ENCODE results near the gene CASQ2. TPM values are rescaled to one million over a fixed set of nuclear protein-coding genes. Genes with fewer than 3 reads are reported as not detected.

CASQ2 gene
- total and polyA plus RNA-seq, 2 donors (not counting 3 experiments of a cell fraction or from before 2014, with no cell fraction given): not detected

- FAIRE-seq (peak; percentile 26), DNase-seq (ENCODE audit: low read depth, low spot score) (no peak)
- Histone ChIP-seq H3K4me1 (ENCODE audit: control insufficient read depth, extremely low read depth, insufficient read depth, low read length) (no peaks in the 10 kb centered on the region), H3K9me3 (replicated peaks; ENCODE audit: control insufficient read depth, insufficient read depth, low read length) (no peaks in the 10 kb centered on the region), H3K9me1 (replicated peaks; ENCODE audit: control insufficient read depth, extremely low read depth, insufficient read depth, low read length) (no peaks in the 10 kb centered on the region), H3K27me3 (ENCODE audit: control insufficient read depth in 2 of 2, insufficient read depth in 2 of 2, low read length in 2 of 2) (peaks cover 3 to 15% of the 10 kb centered on the region in 2 experiments), H3K79me2 (ENCODE audit: control insufficient read depth, insufficient read depth, low read length) (no peaks in the 10 kb centered on the region), H3K36me3 (ENCODE audit: control insufficient read depth in 2 of 2, extremely low read depth in 1 of 2, insufficient read depth in 2 of 2, low read length in 2 of 2) (no peaks in the 10 kb centered on the region), H3K27ac (ENCODE audit: insufficient read depth, low read depth, low read length) (no peak overlapping the region), H4K20me1 (replicated peaks; ENCODE audit: control insufficient read depth, extremely low read depth, insufficient read depth, low read length) (no peaks in the 10 kb centered on the region), H3K9ac (replicated peaks; ENCODE audit: extremely low read depth, insufficient read depth, low read length) (no peak overlapping the region), H3K4me2 (ENCODE audit: insufficient read depth, low read length) (no peak overlapping the region), H3K4me3 (replicated peaks in 1 of 3; ENCODE audit: insufficient read depth in 1 of 3, low read depth in 1 of 3, low read length in 3 of 3) (no peak overlapping the region), H2AFZ (ENCODE audit: low read depth, low read length) (no peak overlapping the region)
- dilution Hi-C loops (cut with MboI; ENCODE audit: extremely low pct_ligation_motif_present, low sequenced_read_pairs): no loop called here
- no TSS peak for BruUV-seq (replicated peaks)
- intact Hi-C loops (cut with micrococcal nuclease): loop anchor here (5.0 kb wide), 2 partner anchors 63 to 158 kb away; partner anchors contain the start of gene VANGL1
- ChIA-PET CTCF (interaction anchor here (0.7 to 7.0 kb wide), 14 partner anchors 9 to 277 kb away, joined by 3 to 350 read pairs (median 14); partner anchors contain the start of gene VANGL1), POLR2A (no interaction called here)
- no peak for TF ChIP-seq MYC (IDR thresholded peaks at IDR 0.05; ENCODE audit: low read depth, low read length)
- no peak for TF ChIP-seq CTCF (IDR thresholded peaks at IDR 0.05; ENCODE audit: extremely low read depth in 1 of 2, insufficient read depth in 1 of 2, low read depth in 1 of 2, low read length in 2 of 2)
- no peak for TF ChIP-seq FOS (IDR thresholded peaks at IDR 0.05; ENCODE audit: borderline replicate concordance, insufficient read depth, low read length)
- no peak for TF ChIP-seq POLR2AphosphoS5 (IDR thresholded peaks at IDR 0.05; ENCODE audit: insufficient read depth, low read depth, low read length)
- TF ChIP-seq POLR2A (IDR thresholded peaks at IDR 0.05; ENCODE audit: low read depth, low read length): no peak
- no peak for TF ChIP-seq GATA2 (IDR thresholded peaks at IDR 0.05; ENCODE audit: insufficient read depth, insufficient read length, low read depth, low read length)
- TF ChIP-seq JUN (IDR thresholded peaks at IDR 0.05; ENCODE audit: borderline replicate concordance, insufficient read depth, insufficient read length, low read depth): no peak
- TF ChIP-seq MAX (IDR thresholded peaks at IDR 0.05; ENCODE audit: insufficient read depth, insufficient read length): no peak
- TF ChIP-seq EZH2 (IDR thresholded peaks at IDR 0.05; ENCODE audit: borderline replicate concordance, low read depth, low read length, severe bottlenecking): no peak
Observed at GRCh38 chr1:115705085-115705951, 63.2 kb downstream of the CASQ2 start.

All from endothelial cell of umbilical vein (primary cell).